Glutamatergic neuron (in vitro differentiated cells): ENCODE results near the gene MAST4. TPM values are rescaled to one million over a fixed set of nuclear protein-coding genes. Genes with fewer than 3 reads are reported as not detected.

Experiments used
- DNase-seq: peaks from one replicate; pipeline ENCODE4 v3.0.0; 2022
- H3K27ac Mint-ChIP-seq: one replicate; pipeline ENCODE4 v1.8.0; 2020; ENCODE audit warnings: mild to moderate bottlenecking, mixed read lengths, inconsistent platforms; ENCODE audit not compliant: unreplicated experiment
- H3K27me3 Mint-ChIP-seq: one replicate; pipeline ENCODE4 v1.8.0; 2020; ENCODE audit warnings: mild to moderate bottlenecking, moderate library complexity, mixed read lengths, inconsistent platforms; ENCODE audit not compliant: unreplicated experiment
- H3K36me3 Mint-ChIP-seq: one replicate; pipeline ENCODE4 v1.8.0; 2020; ENCODE audit warnings: mild to moderate bottlenecking, mixed read lengths, inconsistent platforms; ENCODE audit not compliant: unreplicated experiment
- H3K4me1 Mint-ChIP-seq: one replicate; pipeline ENCODE4 v1.8.0; 2020; ENCODE audit warnings: mild to moderate bottlenecking, low read depth, mixed read lengths, inconsistent platforms; ENCODE audit not compliant: unreplicated experiment
- H3K4me3 Mint-ChIP-seq: one replicate; pipeline ENCODE4 v1.8.0; 2020; ENCODE audit warnings: mild to moderate bottlenecking, mixed read lengths, inconsistent platforms; ENCODE audit not compliant: unreplicated experiment
- H3K9me3 Mint-ChIP-seq: one replicate; pipeline ENCODE4 v1.8.0; 2020; ENCODE audit warnings: mild to moderate bottlenecking, moderate library complexity, mixed read lengths, inconsistent platforms; ENCODE audit not compliant: unreplicated experiment
- total RNA-seq: library from RNA; stranded (reverse); fragmentation: NEBNext Ultra II Directional; extraction: Animal tissue kit (Norgen Biotek cat#: 25700); gene quantifications from one replicate; pipeline ENCODE4 v1.2.1, GENCODE V29; 2021; ENCODE audit not compliant: unreplicated experiment
- TF ChIP-seq, protein P1 (sequence below): fragments of 200-600 bp; sonication (generic); IDR thresholded peaks from one replicate; pipeline ENCODE4 v1.5.0; 2021; ENCODE audit not compliant: partially characterized antibody, unreplicated experiment

The MAST4 gene
- total RNA-seq, 1 donor from 2014 or later, result 11.5 TPM

DNA sequence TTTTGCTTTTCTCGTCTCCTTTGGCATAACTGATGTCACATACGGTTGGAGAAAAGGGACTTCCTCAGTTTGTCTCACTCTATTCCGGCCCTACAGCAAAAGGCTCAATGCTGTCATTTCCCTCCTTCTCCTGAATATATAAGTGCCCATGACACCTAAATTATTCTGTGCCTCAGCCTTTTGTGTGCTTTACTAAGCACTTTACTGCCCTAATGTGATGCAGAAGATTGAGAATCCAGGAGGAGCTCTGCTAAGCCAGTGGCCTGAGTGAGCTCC lies 592.8 kb downstream of the MAST4 start:
- Mint-ChIP-seq H3K4me3 (no peak overlapping the region), H3K4me1 (peaks cover 4% of the 10 kb centered on the region), H3K27ac (no peak overlapping the region), H3K9me3 (peaks cover 2% of the 10 kb centered on the region), H3K36me3 (peaks cover 8% of the 10 kb centered on the region), H3K27me3 (peaks cover 1% of the 10 kb centered on the region)
- no peak for DNase-seq
- TF ChIP-seq, protein P1, sequence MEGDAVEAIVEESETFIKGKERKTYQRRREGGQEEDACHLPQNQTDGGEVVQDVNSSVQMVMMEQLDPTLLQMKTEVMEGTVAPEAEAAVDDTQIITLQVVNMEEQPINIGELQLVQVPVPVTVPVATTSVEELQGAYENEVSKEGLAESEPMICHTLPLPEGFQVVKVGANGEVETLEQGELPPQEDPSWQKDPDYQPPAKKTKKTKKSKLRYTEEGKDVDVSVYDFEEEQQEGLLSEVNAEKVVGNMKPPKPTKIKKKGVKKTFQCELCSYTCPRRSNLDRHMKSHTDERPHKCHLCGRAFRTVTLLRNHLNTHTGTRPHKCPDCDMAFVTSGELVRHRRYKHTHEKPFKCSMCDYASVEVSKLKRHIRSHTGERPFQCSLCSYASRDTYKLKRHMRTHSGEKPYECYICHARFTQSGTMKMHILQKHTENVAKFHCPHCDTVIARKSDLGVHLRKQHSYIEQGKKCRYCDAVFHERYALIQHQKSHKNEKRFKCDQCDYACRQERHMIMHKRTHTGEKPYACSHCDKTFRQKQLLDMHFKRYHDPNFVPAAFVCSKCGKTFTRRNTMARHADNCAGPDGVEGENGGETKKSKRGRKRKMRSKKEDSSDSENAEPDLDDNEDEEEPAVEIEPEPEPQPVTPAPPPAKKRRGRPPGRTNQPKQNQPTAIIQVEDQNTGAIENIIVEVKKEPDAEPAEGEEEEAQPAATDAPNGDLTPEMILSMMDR, result no peak

- H3K27me3 Mint-ChIP-seq, result peaks cover 1% of the 10 kb centered on the region
- H3K9me3 Mint-ChIP-seq, result peaks cover 2% of the 10 kb centered on the region
- TF ChIP-seq, protein P1, result no peak
- H3K4me1 Mint-ChIP-seq, result peaks cover 4% of the 10 kb centered on the region
- no peak for DNase-seq
- H3K36me3 Mint-ChIP-seq, result peaks cover 8% of the 10 kb centered on the region
- H3K4me3 Mint-ChIP-seq, result no peak overlapping the region
- H3K27ac Mint-ChIP-seq, result no peak overlapping the region
Measured at GRCh38 chr5:67189931-67190330, 593.7 kb downstream of the MAST4 start.

GRCh38 chr5:67190410-67190809 lies 594.2 kb downstream of the MAST4 start:
- peaks cover 1% of the 10 kb centered on the region for H3K27me3 Mint-ChIP-seq
- peaks cover 8% of the 10 kb centered on the region for H3K36me3 Mint-ChIP-seq
- no peak overlapping the region for H3K4me3 Mint-ChIP-seq
- no peak overlapping the region for H3K27ac Mint-ChIP-seq
- H3K9me3 Mint-ChIP-seq, result peaks cover 2% of the 10 kb centered on the region
- peaks cover 4% of the 10 kb centered on the region for H3K4me1 Mint-ChIP-seq
- TF ChIP-seq, protein P1, result no peak
- DNase-seq, result no peak

GRCh38 chr5:67190861-67191260 lies 594.7 kb downstream of the MAST4 start:
- TF ChIP-seq, protein P1, result no peak
- Mint-ChIP-seq H3K4me3 (no peak overlapping the region), H3K9me3 (peaks cover 2% of the 10 kb centered on the region), H3K27ac (no peak overlapping the region), H3K4me1 (peaks cover 4% of the 10 kb centered on the region), H3K27me3 (peaks cover 1% of the 10 kb centered on the region), H3K36me3 (peaks cover 8% of the 10 kb centered on the region)
- no peak for DNase-seq

DNA sequence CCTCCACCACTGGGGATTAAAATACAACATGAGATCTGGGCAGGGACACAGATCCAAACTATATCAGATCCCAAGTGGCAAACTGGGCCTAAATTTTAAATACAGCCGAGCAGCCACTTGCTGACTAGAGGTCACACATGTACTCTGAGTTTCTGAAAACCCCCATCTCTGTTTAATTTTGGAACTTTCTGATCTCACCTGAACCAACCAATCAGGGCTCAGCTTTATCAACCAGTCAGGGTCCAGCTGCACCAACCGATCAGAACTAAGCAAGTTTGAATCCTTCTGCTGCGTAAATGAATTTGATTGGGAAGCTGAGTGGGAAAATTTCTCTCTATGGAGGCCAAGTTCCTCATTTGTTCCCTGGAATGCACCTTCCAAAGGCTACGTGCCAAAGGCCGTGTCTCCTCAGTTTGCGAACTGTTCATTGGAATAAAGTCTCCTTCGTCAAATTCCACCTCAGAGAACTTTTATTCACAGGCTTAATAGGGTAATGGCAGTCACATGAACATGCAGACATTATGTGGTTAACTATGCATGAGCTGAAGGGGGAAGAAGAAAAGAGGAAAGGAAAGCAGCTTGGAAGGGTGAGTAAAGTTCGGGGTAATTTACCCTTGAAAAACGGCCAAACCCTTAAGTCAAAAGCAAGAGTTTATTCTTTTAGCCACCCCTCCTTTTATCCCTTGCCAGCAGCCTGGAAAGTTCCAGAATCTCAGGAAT lies 596.7 kb downstream of the MAST4 start:
- Mint-ChIP-seq H3K36me3 (peaks cover 8% of the 10 kb centered on the region), H3K9me3 (peaks cover 2% of the 10 kb centered on the region), H3K4me3 (no peak overlapping the region), H3K27me3 (peaks cover 4% of the 10 kb centered on the region), H3K27ac (no peak overlapping the region), H3K4me1 (peaks cover 4% of the 10 kb centered on the region)
- DNase-seq, result no peak
- TF ChIP-seq, protein P1, result no peak
